Kidney (tissue), 22 donors: ENCODE measurements around the gene UCHL5. TPM values are rescaled to one million over a fixed set of nuclear protein-coding genes. Genes with fewer than 3 reads are reported as not detected.

Experiments
- DNase-seq, 5 donors: peaks; one replicate each; pipeline ENCODE4 v3.0.0-alpha.2; 2013 to 2020
- FAIRE-seq: peaks from 2 replicates; lab custom pipeline; 2012; peaks lifted over from hg19 to GRCh38; lab: Jason Lieb, UNC
- H3K27ac ChIP-seq, 2 donors: one replicate each; pipeline ENCODE4 v1.7.0; 2013; ENCODE audit warnings: low read depth in 2 of 2, low read length in 2 of 2, inconsistent platforms in 1 of 2
- H3K27me3 ChIP-seq: one replicate; pipeline ENCODE4 v1.7.1; 2013; ENCODE audit warnings: low read length, inconsistent platforms; ENCODE audit not compliant: control insufficient read depth, insufficient read depth
- H3K36me3 ChIP-seq, 3 donors: one replicate each; pipeline versions ENCODE4 v1.7.0 to v1.7.1; 2013; ENCODE audit warnings: low read length in 3 of 3, control low read depth in 1 of 3, inconsistent platforms in 1 of 3; ENCODE audit not compliant: insufficient read depth in 3 of 3, control insufficient read depth in 2 of 3
- H3K4me1 ChIP-seq, 3 donors: one replicate each; pipeline versions ENCODE4 v1.7.0 to v1.7.1; 2013; ENCODE audit warnings: low read length in 3 of 3, inconsistent platforms in 1 of 3, low read depth in 1 of 3; ENCODE audit not compliant: control insufficient read depth in 2 of 3, insufficient read depth in 2 of 3
- H3K4me3 ChIP-seq, 3 donors: one replicate each; pipeline versions ENCODE4 v1.7.0 to v1.8.1; 2013; ENCODE audit warnings: low read length in 3 of 3, control low read depth in 1 of 3, inconsistent platforms in 1 of 3
- H3K9ac ChIP-seq, 3 donors: one replicate each; pipeline versions ENCODE4 v1.7.0 to v1.7.1; 2013; ENCODE audit warnings: low read length in 3 of 3, control low read depth in 1 of 3, inconsistent platforms in 1 of 3
- H3K9me3 ChIP-seq, 3 donors: one replicate each; pipeline versions ENCODE4 v1.7.0 to v1.7.1; 2013; ENCODE audit warnings: low read length in 3 of 3, control low read depth in 1 of 3, inconsistent platforms in 1 of 3; ENCODE audit not compliant: control insufficient read depth in 2 of 3, insufficient read depth in 1 of 3
- intact Hi-C: fragments of 100-400 bp; cut with DNase I; formaldehyde crosslinking; loops from one replicate; pipeline ENCODE4 v1.11.1; 2022
- long read RNA-seq, 10 donors: library from polyadenylated mRNA in 1 of 10; unstranded in 1 of 10; transcript quantifications; one replicate each; pipeline ENCODE4 v2.0.0 and lab custom pipeline, GENCODE V29; 2021 to 2026
- polyA plus RNA-seq: library from polyadenylated mRNA; stranded (reverse); fragments of 350-450 nt; fragmentation: Illumina TruSeq; extraction: RNeasy Lipid Tissue Mini Kit (QIAGEN cat#74804); gene quantifications from one replicate; pipeline ENCODE4 v1.2.3, GENCODE V29; 2014; ENCODE audit warnings: low read depth, low replicate concordance; ENCODE audit not compliant: insufficient read depth
- total RNA-seq: library from RNA; stranded (reverse); fragmentation: NEBNext Ultra II Directional; extraction: Animal tissue kit (Norgen Biotek cat#: 25700); gene quantifications from one replicate; pipeline ENCODE4 v1.2.1, GENCODE V29; 2021
- TF ChIP-seq, protein P1 (sequence below): IDR thresholded peaks from 3 replicates; pipeline ENCODE4 v1.5.1; 2012; ENCODE audit warnings: mild to moderate bottlenecking, moderate library complexity, borderline replicate concordance; ENCODE audit not compliant: insufficient read depth; ENCODE audit errors: extremely low read depth
- donor health status: control.
- donor health status: control.
- donor health status: control.
- donor health status: control.
- donor health status: control.
- donor health status: DM: yes; HTN: yes; CAD: no.
- donor health status: Normal renal cell carcinoma (clear cell type).

Gene UCHL5, protein sequence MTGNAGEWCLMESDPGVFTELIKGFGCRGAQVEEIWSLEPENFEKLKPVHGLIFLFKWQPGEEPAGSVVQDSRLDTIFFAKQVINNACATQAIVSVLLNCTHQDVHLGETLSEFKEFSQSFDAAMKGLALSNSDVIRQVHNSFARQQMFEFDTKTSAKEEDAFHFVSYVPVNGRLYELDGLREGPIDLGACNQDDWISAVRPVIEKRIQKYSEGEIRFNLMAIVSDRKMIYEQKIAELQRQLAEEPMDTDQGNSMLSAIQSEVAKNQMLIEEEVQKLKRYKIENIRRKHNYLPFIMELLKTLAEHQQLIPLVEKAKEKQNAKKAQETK
- total RNA-seq (26.4 TPM), polyA plus RNA-seq (15.2 TPM)
- long read RNA-seq, donor 1, partial matches to known transcripts: 0 of 8 reads
- long read RNA-seq, donor 1, other reads (novel, unspliced or antisense): 5 of 8 reads
- long read RNA-seq, donor 2, full-length matches to known transcripts: 9 of 9 reads
- long read RNA-seq, donor 2, partial matches to known transcripts: 0 of 9 reads
- long read RNA-seq, donor 2, other reads (novel, unspliced or antisense): 0 of 9 reads
- long read RNA-seq, donor 3, full-length matches to known transcripts: 8 of 8 reads
- long read RNA-seq, donor 3, partial matches to known transcripts: 0 of 8 reads
- long read RNA-seq, donor 3, other reads (novel, unspliced or antisense): 0 of 8 reads
- long read RNA-seq, donor 4, full-length matches to known transcripts: 4 of 4 reads
- long read RNA-seq, donor 4, partial matches to known transcripts: 0 of 4 reads
- long read RNA-seq, donor 4, other reads (novel, unspliced or antisense): 0 of 4 reads
- long read RNA-seq, donor 5: 0 reads
- long read RNA-seq, donor 6, full-length matches to known transcripts: 8 of 8 reads
- long read RNA-seq, donor 6, partial matches to known transcripts: 0 of 8 reads
- long read RNA-seq, donor 6, other reads (novel, unspliced or antisense): 0 of 8 reads
- long read RNA-seq, donor 7, full-length matches to known transcripts: 25 of 33 reads
- long read RNA-seq, donor 7, partial matches to known transcripts: 1 of 33 reads
- long read RNA-seq, donor 7, other reads (novel, unspliced or antisense): 7 of 33 reads
- long read RNA-seq, donor 8, full-length matches to known transcripts: 5 of 15 reads
- long read RNA-seq, donor 8, partial matches to known transcripts: 10 of 15 reads
- long read RNA-seq, donor 8, other reads (novel, unspliced or antisense): 0 of 15 reads
- long read RNA-seq, donor 9: 0 reads
- long read RNA-seq, donor 10, full-length matches to known transcripts: 8 of 8 reads
- long read RNA-seq, donor 10, partial matches to known transcripts: 0 of 8 reads
- long read RNA-seq, donor 10, other reads (novel, unspliced or antisense): 0 of 8 reads

- TF ChIP-seq, protein P1, sequence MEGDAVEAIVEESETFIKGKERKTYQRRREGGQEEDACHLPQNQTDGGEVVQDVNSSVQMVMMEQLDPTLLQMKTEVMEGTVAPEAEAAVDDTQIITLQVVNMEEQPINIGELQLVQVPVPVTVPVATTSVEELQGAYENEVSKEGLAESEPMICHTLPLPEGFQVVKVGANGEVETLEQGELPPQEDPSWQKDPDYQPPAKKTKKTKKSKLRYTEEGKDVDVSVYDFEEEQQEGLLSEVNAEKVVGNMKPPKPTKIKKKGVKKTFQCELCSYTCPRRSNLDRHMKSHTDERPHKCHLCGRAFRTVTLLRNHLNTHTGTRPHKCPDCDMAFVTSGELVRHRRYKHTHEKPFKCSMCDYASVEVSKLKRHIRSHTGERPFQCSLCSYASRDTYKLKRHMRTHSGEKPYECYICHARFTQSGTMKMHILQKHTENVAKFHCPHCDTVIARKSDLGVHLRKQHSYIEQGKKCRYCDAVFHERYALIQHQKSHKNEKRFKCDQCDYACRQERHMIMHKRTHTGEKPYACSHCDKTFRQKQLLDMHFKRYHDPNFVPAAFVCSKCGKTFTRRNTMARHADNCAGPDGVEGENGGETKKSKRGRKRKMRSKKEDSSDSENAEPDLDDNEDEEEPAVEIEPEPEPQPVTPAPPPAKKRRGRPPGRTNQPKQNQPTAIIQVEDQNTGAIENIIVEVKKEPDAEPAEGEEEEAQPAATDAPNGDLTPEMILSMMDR: peak; percentile 9
- Histone ChIP-seq H3K27ac (peak within 1 kb of the TSS; percentile 97 to 98), H3K4me1 (peaks cover 0 to 15% (median 11%) of the 10 kb centered on the region in 3 donors), H3K4me3 (peak within 1 kb of the TSS; percentile 81 to 97 (median 92)), H3K9me3 (no peaks in the 10 kb centered on the region), H3K36me3 (no peaks in the 10 kb centered on the region), H3K9ac (peak within 1 kb of the TSS; percentile 81 to 96 (median 88)), H3K27me3 (no peaks in the 10 kb centered on the region)
- DNase-seq (peak; percentile 98 to 99 (median 98)), FAIRE-seq (peak; percentile 3)
- intact Hi-C loops: no loop called here
Measured at GRCh38 chr1:193059282-193060114, at the start of gene UCHL5, which contains the start of gene RO60. UCHL5 (minus strand) TSS chr1:193059360; CDS start chr1:193059260, 100 bp downstream. RO60 (plus strand) TSS chr1:193059612; CDS start chr1:193069055, 9,443 bp downstream.

GRCh38 chr1:193108471-193108870, 49.3 kb upstream of the UCHL5 start:
- intact Hi-C loops: no loop called here
- Histone ChIP-seq H3K36me3 (no peaks in the 10 kb centered on the region), H3K9ac (no peak overlapping the region), H3K27me3 (no peaks in the 10 kb centered on the region), H3K9me3 (no peaks in the 10 kb centered on the region), H3K4me3 (no peak overlapping the region), H3K27ac (no peak overlapping the region), H3K4me1 (peaks cover 0 to 8% (median 7%) of the 10 kb centered on the region in 3 donors)
- TF ChIP-seq, protein P1: no peak
- no peak for DNase-seq
- no peak for FAIRE-seq

DNA sequence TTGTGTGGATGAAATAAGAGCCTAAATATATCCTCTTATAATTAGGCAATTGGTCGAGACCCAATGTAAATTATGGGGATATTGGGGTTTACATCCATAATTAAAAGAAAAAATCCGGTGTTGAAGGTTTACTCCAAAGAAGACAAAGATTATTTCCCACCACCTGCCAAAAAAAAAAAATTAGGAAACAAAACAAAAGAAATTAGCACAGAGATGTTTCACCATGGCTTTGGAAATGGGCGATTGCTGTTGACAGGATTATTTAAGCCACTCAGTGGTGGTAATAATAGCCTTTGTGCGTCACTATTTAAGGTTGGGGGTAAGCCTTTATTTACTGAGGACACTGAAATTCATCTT, 46.6 kb upstream of the UCHL5 start:
- Histone ChIP-seq H3K4me1 (peaks cover 0 to 10% (median 8%) of the 10 kb centered on the region in 3 donors), H3K27me3 (no peaks in the 10 kb centered on the region), H3K9me3 (no peaks in the 10 kb centered on the region), H3K4me3 (peak overlapping the region; percentile 68 to 99 (median 84)), H3K27ac (peak overlapping the region; percentile 93), H3K9ac (peak overlapping the region; percentile 44 to 72 (median 68)), H3K36me3 (no peaks in the 10 kb centered on the region)
- DNase-seq (no peak), FAIRE-seq (no peak)
- TF ChIP-seq, protein P1: no peak
- intact Hi-C loops: no loop called here
